Breast epithelium (tissue), 3 donors: ENCODE results near the gene MRPS27.

ENCODE experiments used
- POLR2A ChIP-seq: fragments of 450-650 bp; IDR thresholded peaks from one replicate; pipeline ENCODE4 v1.6.1; 2016; ENCODE audit warnings: antibody characterized with exemption, mild to moderate bottlenecking, moderate library complexity
- POLR2AphosphoS5 ChIP-seq, 3 donors: sonication (generic); formaldehyde crosslinking; IDR thresholded peaks; one replicate each; pipeline ENCODE4 v1.6.1; 2017; ENCODE audit warnings: antibody characterized with exemption in 3 of 3
- TF ChIP-seq, protein P1 (sequence below), 3 donors: fragments of 450-650 bp; IDR thresholded peaks; one replicate each; pipeline ENCODE4 v1.5.1; 2016 to 2017; ENCODE audit warnings: antibody characterized with exemption in 3 of 3, mild to moderate bottlenecking in 3 of 3, moderate library complexity in 3 of 3

DNA sequence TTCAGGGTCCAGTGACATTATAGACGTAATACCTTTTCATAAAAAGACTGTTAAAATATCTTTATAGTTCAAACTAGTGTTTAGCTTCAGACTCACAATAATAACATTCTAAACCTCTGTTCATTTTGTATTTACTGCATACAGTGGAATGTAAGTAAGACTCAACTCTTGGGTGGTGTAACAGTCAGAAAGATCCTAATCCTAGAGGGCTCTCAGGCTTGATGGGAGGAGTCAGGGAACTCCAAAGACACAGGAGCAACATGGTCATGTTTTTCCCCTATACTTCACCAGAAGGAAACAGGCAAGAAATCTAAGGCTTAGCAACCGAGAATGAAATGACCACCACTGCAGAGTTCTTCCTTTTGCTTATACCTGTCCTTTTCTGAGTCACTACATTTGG, 82.6 kb downstream of the MRPS27 start:
- TF ChIP-seq, protein P1, sequence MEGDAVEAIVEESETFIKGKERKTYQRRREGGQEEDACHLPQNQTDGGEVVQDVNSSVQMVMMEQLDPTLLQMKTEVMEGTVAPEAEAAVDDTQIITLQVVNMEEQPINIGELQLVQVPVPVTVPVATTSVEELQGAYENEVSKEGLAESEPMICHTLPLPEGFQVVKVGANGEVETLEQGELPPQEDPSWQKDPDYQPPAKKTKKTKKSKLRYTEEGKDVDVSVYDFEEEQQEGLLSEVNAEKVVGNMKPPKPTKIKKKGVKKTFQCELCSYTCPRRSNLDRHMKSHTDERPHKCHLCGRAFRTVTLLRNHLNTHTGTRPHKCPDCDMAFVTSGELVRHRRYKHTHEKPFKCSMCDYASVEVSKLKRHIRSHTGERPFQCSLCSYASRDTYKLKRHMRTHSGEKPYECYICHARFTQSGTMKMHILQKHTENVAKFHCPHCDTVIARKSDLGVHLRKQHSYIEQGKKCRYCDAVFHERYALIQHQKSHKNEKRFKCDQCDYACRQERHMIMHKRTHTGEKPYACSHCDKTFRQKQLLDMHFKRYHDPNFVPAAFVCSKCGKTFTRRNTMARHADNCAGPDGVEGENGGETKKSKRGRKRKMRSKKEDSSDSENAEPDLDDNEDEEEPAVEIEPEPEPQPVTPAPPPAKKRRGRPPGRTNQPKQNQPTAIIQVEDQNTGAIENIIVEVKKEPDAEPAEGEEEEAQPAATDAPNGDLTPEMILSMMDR (IDR thresholded peaks at IDR 0.05), result no peak
- no peak for TF ChIP-seq POLR2AphosphoS5 (IDR thresholded peaks at IDR 0.05)
- no peak for TF ChIP-seq POLR2A
